HG03575 (cell line): ENCODE data around the gene GTPBP4.
"Not testable (repeated sequence)": the region's sequence is repeated elsewhere in the genome, so short reads cannot be mapped to it uniquely, and the experiment has no call there.

Source experiments
- ATAC-seq: cut with Tn5 transposase; IDR thresholded peaks from one replicate; pipeline ENCODE4 v1.9.1; 2021; ENCODE audit not compliant: unreplicated experiment, insufficient number of reproducible peaks, low FRiP score; ENCODE audit errors: extremely low read depth

The GTPBP4 gene

DNA sequence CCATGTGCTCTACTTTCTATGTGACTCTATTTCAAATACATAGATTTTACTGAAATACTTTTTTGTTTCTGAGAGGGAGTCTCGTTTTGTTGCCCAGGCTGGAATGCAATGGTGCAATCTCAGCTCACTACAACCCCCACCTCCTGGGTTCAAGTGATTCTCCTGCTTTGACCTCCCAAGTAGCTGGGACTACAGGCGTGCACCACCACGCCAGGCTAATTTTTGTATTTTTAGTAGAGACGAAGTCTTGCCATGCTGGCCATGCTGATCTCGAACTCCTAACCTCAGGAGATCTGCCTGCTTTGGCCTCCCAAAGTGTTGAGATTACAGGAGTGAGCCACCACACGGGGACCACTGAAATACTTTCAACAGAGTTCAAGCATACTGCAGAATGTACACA is 57.2 kb downstream of the GTPBP4 start:
- no peak for ATAC-seq

DNA sequence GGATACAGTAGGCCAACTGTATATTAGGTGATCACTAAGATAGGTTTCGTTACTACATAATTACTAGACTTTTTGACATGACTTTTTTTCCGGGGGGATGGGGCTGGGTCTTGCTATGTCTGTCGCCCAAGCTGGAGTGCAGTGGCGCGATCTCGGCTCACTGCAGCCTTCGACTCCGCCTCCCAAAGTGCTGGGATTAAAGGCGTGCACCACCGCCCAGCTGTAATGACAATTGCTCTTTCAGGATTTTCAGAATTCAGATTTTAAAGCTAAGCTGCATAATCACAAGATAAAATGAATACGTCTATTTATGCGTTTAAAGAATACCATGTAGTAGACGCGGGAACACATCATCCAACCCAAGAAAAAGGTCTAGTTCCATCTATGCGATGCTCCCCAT is 59.7 kb downstream of the GTPBP4 start:
- ATAC-seq = no peak

DNA sequence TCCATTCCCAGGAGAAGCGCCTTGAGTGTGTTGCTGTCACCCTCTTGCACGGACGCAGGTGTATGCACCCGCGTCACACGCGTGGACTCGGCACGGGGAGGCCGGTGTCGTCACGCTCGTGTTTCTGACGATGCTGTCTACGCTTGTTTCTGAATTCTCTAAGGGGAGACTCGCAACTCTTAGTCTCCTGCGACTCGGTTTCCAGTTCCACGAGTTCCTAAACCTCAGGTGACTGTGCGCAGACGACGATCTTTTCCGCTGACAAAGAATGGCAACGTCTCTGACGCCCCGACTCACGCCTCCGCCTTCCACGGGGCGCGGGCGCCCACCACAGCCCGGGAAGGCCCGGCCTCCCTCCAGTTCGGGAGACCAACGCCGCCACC is 60.1 kb downstream of the GTPBP4 start:
- ATAC-seq = no peak

DNA sequence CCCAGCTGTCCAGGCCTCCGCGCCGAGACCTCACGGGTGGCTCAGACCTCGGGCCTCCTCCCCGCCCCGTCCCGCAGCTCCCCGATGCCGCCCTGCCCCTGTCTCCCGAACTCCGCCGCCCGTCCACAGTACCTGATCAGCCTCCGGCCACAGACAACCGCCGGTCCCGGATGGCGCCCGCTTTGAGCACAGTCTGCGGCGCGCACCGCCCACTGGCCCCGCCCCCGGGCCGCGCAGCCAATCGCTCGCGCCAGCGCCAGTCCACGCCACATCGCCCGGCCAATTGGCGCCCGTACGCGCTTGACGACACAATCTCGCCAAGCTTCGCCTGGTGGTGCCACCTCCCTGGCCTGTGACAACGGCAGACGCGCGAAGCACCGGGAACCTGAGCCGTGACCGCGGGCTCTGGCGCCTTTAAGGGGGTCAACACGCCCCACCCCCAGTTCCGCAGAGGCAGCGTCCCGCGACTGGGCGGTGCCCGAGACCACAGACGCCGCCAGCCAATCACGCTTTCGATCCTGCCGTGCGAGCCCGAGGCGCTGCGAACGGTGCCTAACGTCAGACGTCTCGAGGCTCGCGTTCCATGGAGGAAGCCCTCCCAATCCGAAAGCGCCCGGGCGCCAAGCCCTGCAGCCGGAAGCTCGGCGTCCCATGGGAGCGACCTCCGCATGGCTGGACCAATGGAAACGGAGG is 60.6 kb downstream of the GTPBP4 start, which contains the start of gene IDI1:
Gene IDI1, minus strand, starts transcription at position 388 of the 693 bp plus-strand sequence. Its CDS starts 116 bp downstream, at position 272.
- ATAC-seq = peak; percentile 61

GRCh38 chr10:1049425-1049958 is 61.3 kb downstream of the GTPBP4 start:
- ATAC-seq = peak; percentile 25

DNA sequence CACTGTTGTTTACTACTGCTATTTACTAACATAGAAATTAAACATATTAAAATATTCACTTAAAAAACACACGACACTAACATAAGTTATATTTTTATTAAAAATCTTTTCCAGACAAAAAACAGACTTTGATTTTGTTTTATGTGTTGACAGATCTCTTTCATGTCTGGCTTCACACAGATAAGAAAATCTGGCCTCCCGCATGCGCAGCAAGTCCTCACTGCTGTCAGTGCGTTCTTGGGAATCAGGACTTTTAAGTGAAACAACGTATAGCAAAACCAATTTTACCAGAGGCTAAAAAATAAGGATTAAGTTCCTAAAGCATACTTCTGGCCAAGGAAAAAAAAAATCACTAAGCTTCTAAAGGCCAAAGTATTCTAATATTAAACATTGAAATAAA is 61.9 kb downstream of the GTPBP4 start:
- ATAC-seq = no peak

DNA sequence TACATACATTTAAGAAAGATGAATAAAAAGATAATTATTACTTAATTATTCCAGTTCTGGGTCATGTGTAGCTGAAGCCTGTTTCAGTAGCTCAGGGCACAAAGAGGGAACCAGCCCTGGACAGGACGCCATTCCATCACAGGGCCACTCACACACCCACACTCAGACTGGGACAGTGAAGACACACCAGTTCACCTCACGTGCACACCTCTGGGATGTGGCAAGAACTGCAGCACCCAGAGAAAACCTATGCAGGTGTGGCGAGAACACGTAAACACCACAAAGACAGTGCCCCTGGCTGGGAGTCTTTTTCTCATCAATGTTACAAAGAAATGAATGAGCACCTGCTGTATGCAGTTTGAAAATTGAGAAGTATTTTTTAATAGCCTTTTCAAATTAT is 62.3 kb downstream of the GTPBP4 start:
- no peak for ATAC-seq

DNA sequence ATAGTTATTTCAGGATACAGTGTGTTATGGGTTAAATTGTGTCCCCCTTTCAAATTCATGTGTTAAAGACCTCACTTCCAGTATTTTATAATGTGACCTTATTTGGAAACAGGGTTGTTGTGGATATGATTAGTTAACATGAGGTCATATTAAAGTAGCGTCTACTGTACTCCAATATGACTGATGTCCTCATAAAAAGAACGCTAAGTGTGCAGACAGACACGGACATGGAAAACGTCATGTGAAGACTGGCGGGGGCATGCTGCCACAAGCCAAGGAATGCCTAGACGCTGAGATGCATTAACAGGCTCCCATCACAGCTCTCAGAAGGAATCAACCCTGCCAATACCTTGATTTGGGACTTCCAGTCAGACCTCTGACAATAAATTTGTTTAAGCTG is 66.5 kb downstream of the GTPBP4 start:
- no peak for ATAC-seq

- ATAC-seq = peak; percentile 49
These were observed 68.3 kb downstream of the GTPBP4 start, which contains the start of gene WDR37 for GRCh38 chr10:1056326-1057105. Gene WDR37, plus strand, starts transcription at chr10:1056385. Its CDS starts 15,771 bp downstream, at chr10:1072156.

DNA sequence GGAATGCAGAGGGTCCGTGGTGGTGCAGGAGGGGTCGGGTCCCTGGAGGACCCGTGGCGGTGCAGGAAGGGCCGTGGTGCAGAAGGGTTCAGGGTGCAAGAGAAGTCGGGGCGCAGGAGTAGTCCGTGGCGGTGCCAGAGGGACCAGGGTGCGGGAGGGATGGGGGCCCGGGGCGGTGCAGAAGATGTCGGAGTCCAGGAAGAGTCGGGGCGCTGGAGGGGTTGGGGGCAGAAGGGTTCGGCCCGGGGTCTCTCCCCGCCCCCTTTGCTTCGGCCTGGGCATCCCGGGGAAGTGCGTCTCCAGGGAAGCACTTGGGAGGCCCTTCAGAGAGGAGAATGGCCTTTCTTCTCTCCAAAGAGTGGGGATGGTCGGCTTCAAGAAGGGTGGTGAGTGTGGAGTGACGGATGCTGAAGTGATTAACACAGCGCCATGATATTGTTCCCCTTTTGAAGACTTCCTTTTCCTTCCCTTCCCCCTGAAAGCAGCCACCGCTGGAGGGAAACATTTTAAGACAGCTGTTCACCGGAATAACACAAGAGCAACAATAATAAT is 68.9 kb downstream of the GTPBP4 start:
- no peak for ATAC-seq

GRCh38 chr10:1058017-1058416 is 69.8 kb downstream of the GTPBP4 start:
- no peak for ATAC-seq

- ATAC-seq = no peak
These were observed 71.7 kb downstream of the GTPBP4 start for GRCh38 chr10:1059902-1060301.

DNA sequence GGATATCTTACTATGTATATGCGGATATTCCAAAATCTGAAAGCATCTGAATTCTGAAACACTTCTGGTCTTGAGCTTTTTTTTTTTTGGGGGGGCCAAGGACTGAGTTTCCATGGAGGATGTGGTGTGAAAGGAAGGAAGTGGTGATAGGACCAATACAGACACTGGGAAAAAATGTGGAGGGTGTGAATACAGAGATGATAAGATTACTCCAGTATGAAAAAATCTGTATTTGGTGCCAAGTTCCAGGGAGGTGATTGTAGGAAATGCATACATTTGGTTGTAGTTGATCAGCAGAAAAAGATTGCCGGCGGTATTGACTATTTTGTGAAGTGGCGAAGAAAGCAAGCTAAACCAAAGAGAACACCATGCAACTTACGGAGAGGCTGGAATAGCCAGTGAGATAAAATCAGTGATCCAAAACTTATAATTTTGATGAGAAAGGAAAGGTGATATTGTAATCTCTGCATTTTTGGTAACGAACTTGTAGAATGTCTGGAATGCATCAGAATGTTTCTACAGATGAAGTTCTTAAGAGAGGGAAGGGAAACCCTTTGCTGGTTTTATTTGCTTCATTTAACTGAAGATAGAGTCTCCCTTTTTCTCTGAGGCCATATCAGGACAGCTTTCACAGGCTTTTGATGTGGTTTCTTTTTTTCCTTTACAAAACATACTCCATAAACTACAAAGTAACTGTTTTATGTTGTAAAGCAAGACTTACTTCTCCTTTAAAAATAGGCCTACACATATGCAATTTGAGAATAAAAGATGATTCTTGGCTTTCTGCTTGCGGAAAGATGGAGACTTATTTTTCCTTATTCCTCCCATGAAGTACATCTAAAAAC is 73.9 kb downstream of the GTPBP4 start:
- no peak for ATAC-seq

DNA sequence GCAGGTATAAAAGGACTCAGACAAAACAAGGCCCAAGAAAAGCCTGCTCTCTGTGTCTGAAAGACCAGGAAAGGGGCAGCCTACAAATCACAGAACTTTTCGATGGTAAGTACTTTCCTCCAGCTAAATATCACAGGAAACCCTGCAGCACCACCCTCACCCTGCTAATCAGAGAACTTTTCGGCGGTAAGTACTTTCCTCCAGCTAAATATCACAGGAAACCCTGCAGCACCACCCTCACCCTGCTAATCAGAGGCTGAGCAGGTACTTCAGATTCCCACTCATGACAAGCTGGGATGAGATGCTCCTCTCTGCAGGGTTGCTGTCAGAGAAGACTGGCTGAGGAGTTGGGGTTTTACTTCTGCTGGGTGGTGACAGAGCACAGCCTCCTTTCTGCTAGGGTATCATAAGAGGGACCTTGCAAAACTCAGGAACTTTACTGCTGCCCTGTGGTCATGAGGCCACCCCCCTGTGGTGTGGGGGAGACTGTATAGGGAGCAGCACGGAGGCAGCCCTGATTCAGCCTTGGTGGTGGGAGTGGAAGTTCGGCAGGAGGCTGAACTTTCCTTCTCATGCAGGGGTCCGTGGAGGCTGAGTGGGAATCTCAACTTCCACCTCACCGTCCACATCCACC is 75.1 kb downstream of the GTPBP4 start:
- ATAC-seq = no peak

DNA sequence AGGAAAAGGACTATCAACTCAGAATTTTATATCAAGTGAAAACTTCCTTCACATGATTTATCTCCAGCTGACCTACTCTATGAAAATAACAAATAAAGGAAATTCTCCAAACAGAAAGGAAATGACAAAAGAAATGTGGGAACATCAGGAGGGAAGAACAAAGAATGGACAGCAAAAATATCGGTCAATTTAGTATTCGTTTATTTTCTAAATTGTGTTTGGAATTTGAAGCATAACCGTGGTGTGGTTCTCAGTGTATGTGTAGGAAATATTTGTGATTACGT is 76.7 kb downstream of the GTPBP4 start:
- no peak for ATAC-seq

DNA sequence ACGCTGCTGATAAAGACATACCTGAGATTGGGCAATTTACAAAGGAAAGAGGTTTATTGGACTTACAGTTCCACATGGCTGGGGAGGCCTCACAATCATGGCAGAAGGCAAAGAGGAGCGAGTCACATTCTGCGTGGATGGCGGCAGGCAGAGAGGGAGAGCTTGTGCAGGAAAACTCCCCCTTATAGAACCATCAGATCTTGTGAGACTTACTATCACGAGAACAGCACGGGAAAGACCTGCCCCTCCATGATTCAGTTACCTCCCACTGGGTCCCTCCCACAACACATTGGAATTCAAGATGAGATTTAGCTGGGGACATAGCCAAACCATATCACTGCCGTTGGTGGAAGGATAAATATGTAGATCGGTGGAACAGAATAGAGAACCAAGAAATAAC is 78.5 kb downstream of the GTPBP4 start:
- ATAC-seq = not testable (repeated sequence)

- ATAC-seq = no peak
These were observed 80.4 kb downstream of the GTPBP4 start for GRCh38 chr10:1068380-1069361.
